Stimulated activated CD4-positive, alpha-beta T cell treated with anti-CD3 and anti-CD28 coated beads, Interleukin-4, amount 100 ng/mL, for 4 hours (primary cell): ENCODE measurements around the gene PCGF1.
A peak's percentile ranks its signal among the peaks of the same experiment; 100 is the strongest.

Source experiments
- DNase-seq, 2 experiments: peaks; one replicate each; pipeline ENCODE4 v3.0.0-alpha.2; 2020

PCGF1 gene

GRCh38 chr2:74514368-74515270 lies 7.1 kb upstream of the PCGF1 start, which contains the start of gene TLX2:
Gene TLX2 (plus strand): TSS chr2:74514450. CDS start chr2:74514807, 357 bp downstream.
- DNase-seq = no peak

GRCh38 chr2:74513605-74514367 lies 6.3 kb upstream of the PCGF1 start:
- DNase-seq = peak; percentile 24 to 25

- no peak for DNase-seq
These were observed 5.5 kb upstream of the PCGF1 start for GRCh38 chr2:74512744-74513604.

GRCh38 chr2:74511104-74511989 lies 3.9 kb upstream of the PCGF1 start:
- no peak for DNase-seq

- no peak for DNase-seq
These were observed 2.8 kb upstream of the PCGF1 start for GRCh38 chr2:74510272-74510671.

GRCh38 chr2:74507926-74508520 lies 528 bp upstream of the PCGF1 start:
- peak in 1 of 2 experiments; percentile 13 for DNase-seq

GRCh38 chr2:74505448-74506246 lies 1.8 kb downstream of the PCGF1 start:
- DNase-seq = no peak

GRCh38 chr2:74504591-74504990 lies 2.9 kb downstream of the PCGF1 start:
- no peak for DNase-seq

GRCh38 chr2:74503506-74504475 lies 3.7 kb downstream of the PCGF1 start:
- no peak for DNase-seq

GRCh38 chr2:74502720-74503505 lies 4.6 kb downstream of the PCGF1 start:
- DNase-seq = peak; percentile 21 to 45

- DNase-seq = no peak
These were observed 5.3 kb downstream of the PCGF1 start for GRCh38 chr2:74502147-74502719.

- no peak for DNase-seq
These were observed 6.0 kb downstream of the PCGF1 start for GRCh38 chr2:74501335-74502071.

- DNase-seq = no peak
These were observed 6.9 kb downstream of the PCGF1 start for GRCh38 chr2:74500578-74500946.

GRCh38 chr2:74499940-74500577 lies 7.4 kb downstream of the PCGF1 start:
- DNase-seq = no peak

- peak; percentile 30 to 42 for DNase-seq
These were observed 8.1 kb downstream of the PCGF1 start, which contains the start of gene LBX2 for GRCh38 chr2:74499267-74499939. Gene LBX2 (minus strand): TSS chr2:74499603. CDS start chr2:74499537, 66 bp downstream.
